GM19238 (cell line): Measurements from ENCODE around the gene GALNT6.
"Not testable (repeated sequence)": the region's sequence is repeated elsewhere in the genome, so short reads cannot be mapped to it uniquely, and the experiment has no call there.

Experiments
- DNase-seq: peaks from one replicate; pipeline ENCODE4 v3.0.0; 2011; ENCODE audit warnings: low spot score; ENCODE audit not compliant: insufficient read length

GALNT6 gene

DNA sequence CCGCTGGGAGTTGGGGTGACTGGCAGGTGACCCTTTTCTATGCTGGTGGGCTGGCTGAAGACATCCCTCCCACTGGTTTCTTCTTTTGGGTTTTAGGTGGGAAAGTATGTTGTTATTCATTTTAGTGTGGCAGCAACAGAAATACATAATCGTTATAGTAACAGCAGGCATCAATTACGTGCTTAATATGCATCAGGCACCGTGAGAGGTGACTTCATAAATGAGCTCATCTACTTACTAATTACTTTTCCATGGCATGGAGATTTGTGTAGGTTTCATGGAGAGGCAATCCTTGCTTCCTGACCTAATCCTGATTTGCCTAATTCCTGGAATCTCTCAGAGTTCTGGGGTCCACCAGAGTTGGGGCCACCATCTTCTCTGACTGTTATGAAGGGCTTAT is 31.4 kb downstream of the GALNT6 start:
- DNase-seq, result no peak

DNA sequence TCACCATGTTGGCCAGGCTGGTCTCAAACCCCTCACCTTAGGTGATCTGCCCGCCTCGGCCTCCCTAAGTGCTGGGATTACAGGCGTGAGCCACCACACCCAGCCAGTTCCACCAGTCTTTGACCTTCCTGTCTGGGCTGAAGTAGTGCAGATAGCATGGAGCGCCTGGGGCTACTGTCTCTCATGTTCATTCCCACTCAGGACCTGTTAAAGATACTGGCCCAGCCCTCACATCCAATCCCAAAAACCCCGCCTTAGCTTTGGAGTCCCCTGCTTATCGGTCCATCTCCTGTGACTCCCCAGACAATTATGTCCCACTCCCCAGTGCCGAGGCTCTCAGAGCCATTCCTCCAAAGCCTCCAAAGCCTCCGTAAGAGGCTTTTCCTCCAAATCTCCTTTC is 32.7 kb downstream of the GALNT6 start:
- DNase-seq, result no peak

DNA sequence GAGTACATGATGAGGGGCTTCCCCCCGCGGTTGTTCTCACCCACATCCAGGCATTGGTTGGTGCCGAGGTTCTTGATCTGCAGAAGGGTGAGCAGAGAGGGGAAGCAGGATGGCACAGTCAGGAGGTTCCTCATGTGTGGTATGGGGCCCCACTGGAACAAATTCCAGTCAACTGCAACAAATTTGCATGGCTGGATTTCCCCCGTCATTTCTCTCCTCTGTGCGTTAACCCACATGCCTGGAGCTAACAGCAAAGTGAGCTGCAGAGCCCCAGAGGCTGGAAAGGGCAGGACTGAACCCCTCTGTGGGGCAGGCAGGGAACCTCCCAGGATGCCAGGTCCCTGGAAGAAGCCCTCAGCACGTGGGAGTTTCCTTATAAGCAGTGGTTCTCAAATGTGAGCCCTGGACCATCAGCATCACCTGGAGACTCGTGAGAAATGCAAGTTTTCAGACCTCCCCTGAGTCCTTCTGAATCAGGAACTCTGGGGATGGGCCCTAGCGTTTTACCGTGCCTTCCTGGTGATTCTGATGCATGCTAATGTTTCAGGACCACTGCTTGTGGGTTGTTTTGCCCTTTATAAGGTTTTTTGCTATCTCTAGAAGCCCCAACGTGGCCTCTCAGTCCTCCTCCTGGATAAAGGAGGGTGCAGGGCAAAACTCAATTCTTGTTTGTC is 33.7 kb downstream of the GALNT6 start:
- no peak for DNase-seq

DNA sequence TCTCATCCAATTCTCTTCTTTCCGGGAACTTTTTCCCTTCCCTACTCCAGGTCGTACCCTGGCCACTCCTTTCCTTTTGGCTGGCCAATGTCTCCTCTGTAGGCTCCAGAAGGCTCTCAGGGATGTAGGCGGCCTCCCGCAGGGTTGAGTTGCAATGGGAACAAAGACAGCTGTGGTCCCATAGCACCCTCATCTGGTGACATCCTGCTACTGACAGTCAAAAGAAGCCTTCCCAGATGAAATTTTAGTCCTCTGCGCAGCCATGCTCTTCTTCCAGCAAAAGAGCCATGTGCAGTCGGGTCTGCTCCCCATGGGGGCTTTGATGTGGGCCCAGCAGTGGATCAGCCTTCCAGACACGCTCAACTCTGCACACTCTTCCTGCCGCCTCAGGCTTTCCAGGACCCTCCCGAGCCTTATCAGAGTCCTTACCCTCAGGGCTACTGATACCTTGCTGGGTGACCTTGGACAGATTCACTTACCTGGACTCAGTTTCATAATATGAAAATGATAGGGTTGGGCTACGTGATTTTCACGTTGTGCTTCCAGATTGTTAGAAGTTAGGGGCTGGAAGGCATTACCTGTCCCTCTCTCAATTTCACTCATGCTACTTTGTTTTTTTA is 39.2 kb downstream of the GALNT6 start:
- DNase-seq, result no peak

DNA sequence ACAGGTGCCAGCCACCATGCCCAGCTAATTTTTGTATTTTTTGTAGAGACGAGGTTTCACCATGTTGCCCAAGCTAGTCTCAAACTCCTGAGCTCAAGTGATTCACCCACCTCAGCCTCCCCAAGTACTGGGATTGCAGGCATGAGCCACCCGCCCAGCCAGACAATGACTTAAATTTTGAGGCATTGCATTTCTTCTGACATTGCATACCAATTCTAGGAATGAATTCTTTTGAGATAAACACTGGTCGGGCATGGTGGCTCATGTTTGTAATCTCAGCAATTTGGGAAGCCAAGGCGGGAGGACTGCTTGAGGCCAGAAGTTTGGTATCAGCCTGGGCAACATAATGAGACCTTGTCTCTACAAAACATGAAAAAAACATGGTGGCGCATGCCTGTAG is 42.2 kb downstream of the GALNT6 start:
- no peak for DNase-seq

DNA sequence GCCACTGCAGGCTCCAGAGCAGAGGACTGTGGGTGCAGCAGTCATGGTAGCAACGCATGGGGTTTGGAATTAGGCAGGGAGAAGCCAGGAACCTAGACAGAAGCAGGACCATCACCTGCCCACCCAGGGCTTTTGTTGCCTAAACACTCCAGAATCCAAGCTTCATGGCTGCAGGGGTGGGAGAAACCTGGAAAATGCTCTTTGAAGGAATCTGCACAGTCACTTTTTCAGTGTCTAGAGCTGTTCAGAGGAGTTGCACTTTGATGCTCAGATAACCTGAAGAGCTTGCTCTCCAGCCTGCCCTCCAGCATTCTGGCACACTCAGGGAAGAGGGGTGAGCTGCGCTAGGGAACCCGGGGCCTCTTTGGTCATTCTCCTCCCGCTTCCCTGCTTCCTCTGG is 43.1 kb downstream of the GALNT6 start:
- no peak for DNase-seq

DNA sequence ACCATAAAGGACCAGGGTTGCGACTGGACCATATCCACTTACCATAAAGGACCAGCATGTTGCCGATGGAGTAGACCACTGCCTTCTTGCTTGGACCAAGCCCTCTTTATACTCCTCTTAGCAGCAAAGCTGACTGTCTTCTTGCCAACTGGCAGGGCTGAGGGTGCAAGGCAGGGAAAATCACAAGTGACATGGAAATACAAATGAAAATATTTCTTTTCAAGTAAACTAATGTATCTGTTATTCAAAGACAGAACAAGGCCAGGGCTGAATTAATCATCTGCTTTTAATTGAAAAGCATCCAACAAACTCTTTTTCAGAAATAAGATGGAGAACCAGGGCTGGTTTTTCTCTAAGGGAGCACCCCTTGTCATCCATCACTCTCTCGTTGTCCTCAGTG is 44.6 kb downstream of the GALNT6 start, which contains the start of gene CELA1:
Gene CELA1, minus strand, starts transcription at position 99 of the 400 bp plus-strand sequence. Its CDS starts 41 bp downstream, at position 58.
- DNase-seq, result no peak

DNA sequence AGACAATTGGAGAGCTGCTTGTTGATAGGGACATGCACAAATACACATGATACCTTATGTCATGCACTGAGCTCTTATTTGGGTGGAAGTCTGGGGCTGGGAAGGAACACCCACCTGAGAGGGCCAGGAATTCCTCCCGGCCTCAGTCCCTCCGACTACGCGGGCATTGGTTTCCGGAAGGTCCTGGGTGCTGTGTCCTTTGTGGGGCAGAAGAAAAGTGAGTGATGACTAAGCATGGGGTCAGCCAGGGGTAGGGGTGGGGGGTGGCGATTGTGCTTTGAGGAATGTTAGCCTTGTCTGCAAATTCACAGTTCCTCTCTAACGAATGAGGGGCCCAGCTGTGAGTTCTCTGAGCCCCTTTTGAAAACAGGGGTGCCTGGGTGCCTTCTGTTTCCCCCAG is 45.5 kb downstream of the GALNT6 start:
- DNase-seq, result no peak

DNA sequence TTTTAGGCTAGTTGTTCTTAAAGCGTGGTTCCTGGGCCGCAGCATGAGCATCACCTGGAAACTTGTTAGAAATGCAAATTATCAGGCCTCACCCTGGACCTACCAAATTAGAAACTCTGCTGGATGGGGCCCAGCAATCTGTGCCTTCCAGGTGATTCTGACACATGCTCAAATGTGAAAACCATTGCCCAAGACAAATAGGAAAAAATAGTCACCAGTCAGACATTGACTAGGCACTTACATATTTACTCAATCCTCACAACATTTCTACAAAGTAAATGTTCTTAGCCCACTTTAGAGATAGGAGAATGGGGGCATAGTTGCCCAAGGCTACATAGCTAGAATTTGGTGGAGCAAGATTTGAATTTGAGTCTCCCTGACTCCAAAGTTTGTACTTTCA is 48.0 kb downstream of the GALNT6 start:
- no peak for DNase-seq

DNA sequence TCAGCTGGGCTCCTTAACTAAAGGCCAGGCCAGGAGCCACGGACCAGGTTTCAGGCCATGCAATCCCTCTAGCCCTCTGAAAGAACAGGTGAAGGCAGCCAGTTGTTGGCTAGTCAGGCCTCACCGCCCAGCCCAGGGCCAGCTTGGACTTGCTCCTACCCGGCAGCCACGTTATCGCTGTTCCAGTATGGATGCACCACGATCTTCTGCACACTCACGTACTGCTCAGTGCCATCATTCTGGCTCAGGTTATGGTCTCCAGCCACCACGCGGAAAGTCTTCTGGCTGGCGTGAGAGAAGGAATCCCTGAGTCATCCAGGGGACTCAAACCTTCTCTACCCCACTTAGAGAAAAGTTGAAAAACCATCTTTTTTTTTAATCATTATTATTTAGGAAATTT is 48.8 kb downstream of the GALNT6 start:
- no peak for DNase-seq

DNA sequence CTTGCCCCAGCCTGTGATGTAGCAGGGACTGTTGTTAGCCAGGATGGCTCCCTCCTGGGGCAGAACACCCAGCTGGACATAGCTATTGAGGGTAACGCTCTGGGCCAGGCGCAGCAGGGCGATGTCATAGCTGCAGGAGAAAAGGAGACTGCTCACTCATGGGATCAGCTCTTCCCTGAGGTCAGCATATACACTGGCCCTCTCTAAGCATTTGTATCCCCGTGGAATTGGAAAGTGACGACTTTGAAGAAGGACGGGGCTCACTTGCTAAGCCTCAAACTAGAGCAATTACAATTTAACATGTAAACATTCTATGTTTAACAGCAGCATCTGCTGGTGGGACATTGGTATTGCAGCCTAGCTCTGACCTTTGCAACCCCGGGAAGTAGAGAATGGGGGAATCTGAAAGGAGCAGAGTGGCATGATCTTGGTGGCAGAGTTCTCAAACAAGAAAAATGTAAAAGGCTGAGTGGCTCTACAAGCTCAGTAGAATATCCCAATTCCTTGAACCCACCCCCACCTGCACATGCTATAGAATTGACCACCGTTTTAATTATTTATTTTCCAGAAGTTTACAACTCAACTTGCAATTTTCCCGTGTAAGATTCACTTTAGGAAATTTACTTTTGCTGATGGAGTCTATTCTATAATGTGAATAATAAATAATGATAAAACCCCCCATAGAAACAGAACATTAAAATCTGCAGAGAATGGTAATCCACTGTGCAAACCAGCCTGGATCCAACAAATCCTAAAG is 49.8 kb downstream of the GALNT6 start:
- DNase-seq, result peak; percentile 60

DNA sequence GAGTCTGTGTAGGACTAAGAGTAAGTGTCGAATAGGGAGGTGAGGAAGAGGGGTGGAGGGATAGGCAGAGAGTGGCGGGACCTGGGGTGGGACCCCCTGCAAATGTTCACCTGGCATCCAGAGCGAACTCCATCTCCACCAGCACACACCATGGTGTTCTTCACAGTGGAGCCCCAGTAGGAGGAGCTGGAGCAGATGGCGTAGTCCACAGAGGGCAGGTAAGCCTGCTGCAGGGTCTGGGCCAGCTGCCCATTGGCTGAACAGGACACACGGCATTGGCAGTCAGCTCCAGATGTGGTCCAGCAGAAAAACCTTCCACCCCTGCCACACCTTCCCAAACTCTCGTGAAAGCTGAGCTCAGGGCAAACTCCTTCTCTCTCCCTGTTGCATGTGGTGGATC is 51.5 kb downstream of the GALNT6 start:
- DNase-seq, result no peak

DNA sequence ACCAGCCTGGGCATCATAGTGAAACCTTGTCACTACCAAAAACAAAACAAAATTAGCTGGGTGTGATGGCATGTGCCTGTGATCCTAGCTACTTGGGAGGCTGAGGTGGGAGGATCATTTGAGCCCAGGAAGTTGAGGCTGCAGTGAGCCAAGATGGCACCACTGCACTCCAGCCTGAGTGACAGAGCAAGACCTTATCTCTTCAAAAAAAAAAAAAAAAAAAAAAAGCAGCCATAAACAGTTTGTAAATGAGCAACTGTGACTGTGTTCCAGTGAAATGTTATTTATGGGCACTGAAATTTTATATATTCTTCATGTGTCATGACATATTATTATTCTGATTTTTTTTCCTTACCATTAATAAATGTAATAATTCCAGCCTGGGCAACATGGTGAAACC is 53.9 kb downstream of the GALNT6 start:
- DNase-seq, result not testable (repeated sequence)

DNA sequence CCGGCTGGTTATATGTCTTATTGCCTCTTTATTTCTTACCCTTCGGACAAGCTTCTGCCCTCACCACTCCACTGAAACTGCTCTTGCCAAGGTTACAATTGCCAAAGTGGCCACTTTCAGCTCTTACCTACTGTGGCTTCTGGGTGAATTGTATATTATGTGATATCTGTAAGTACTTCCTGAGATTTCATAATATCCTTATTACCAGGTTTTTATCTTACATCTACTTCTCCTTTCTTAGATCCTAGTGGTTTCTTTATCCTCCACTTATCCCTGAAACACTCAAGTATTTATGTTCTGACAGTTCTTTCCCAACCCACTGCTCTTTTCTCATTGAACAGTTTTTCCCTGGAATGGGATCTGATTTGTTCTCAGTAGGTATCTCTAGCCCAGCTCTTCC is 55.3 kb downstream of the GALNT6 start:
- no peak for DNase-seq

DNA sequence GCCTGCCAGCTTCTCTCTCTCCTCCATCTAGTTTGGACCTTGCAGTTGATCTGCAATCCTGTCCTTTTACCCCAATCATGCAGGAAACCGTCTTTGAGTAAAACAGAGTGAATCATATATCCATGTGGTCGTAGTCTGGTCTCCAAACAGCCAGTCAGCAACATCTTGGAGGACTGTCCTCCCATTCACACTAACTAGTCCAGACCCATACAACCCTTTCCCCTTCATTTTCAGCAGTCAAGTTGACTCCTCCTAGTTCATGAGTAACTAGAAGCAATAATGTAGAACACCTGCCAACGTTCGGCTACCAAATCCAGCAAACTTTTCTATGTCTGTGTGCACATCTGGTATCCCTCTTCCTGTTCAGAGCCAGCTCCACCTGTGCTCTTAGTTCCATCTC is 56.4 kb downstream of the GALNT6 start:
- DNase-seq, result no peak

DNA sequence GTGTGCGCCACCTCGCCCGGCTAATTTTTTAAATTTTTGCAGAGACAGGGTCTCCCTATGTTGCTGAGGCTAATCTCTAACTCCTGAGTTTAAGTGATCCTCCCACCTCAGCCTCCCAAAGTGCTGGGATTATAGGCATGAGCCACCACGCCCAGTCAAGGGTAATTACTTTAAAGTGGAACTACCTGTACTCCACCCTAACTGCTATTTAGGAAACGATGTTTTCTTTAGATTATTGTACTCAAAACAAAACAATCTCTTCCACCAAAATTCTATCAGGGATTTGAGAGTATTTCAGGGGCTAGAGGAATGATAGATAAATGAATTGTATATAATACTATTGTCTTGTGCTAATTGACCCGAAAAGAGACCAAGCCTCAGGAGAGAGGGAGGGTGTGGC is 57.7 kb downstream of the GALNT6 start:
- DNase-seq, result no peak

DNA sequence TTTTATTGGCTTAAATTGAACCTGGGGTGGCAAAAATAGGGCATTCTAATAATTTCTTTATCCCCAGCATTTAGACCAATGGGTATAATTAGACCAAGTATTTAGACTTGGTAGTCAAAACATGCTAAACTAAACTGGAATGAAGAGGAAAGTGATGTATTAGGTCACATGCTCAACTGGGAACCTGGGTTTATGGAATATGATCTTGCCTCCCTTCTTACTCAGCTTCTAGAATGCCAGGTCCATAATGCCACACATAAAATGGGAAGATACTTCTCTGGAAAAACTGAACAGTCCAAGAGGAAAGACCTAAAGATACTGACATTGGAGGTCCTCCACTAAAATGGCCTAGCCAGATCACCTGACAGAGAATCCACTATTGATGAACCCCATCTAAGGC is 61.0 kb downstream of the GALNT6 start:
- no peak for DNase-seq

DNA sequence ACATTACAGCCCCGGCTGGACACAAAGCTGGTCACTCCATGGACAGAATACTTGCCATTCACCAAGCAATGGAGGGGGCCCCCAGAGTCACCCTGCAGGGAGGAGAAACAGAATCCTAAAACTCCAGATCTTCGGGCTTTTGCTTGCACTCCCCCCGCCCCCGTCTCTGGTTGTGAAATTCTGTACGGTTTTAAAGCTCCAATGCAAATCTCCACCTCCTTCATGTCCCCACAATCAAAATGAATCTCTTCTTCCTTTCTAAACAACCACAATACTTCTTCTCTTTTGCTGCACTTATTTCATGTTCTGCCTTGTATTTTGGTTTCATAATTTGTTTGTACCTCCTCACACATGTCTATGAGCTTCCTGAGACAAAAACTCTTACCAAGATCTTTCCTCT is 61.5 kb downstream of the GALNT6 start:
- DNase-seq, result no peak

DNA sequence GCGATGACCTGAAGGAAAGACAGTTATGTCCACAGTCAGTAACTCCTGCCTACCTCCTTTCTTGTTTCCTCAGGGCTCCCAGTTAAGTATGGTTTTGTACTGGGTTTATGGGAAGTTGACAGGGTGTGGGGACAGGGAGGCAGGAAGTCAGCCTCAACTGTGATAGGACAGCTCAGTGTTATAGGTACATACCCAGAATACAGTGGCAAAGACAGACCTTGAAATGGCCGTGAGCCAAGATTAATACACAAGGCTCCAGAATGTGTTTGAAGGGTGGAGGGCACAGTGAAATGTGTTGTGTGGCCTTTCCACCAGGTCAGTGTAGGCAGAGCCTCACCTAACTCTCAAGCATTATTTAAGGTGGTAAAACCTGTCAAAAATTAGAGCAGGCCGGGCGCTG is 62.6 kb downstream of the GALNT6 start:
- no peak for DNase-seq

DNA sequence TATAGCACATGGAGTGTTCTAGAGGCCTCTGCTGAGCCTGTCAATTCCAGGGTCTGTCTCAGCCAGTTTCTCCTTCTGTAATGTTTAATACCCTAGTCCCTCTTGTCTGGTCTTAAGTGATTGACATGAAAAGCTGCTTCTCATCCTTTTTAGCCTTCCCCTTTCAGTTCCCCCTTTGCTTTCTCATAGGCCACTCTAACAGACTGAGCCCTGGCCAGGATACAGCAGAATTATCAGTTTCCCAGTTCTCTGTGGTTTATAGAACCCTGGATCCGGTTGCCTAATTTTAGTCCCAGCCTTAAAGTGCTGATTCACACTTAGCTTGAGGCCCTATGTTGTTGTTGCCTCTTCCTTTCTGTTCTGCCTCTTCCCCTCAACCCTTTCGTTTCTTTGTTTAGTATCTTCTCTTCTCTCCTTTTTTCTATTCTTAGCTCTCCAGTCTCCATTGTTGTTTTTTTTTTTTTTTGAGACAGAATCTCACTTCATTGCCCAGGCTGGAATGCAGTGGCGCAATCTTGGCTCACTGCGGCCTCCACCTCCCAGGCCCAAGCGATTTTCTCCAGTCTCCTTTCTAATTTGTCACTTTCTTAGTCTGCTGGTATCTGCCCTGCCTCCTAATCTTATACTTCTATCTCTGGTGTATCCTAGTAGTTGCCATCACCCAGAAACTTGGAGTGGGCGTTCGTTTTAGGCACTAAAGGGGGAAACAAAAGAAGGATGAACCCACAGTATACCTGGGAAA is 64.3 kb downstream of the GALNT6 start:
- peak; percentile 48 for DNase-seq

DNA sequence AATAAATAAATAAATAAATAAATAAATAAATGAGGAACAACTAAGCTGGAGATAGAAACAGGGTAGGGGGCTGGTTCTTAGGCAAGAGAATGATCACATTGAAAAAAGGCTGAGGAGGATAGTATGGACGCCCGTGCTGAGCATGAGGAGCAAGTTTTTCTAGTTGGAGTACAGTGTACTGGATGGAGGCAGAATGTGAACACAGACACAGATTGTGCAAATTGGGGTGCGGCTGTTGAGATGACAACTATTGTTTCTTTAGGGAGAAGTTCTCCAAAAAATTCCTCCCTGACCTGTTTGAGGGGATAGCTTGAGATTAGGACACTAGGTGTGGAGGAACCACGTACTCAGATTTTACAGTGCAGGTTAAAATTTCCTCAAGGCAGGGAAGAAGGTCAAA is 66.3 kb downstream of the GALNT6 start:
- no peak for DNase-seq
